Dermis lymphatic vessel endothelial cell (primary cell): ENCODE measurements around the gene NEUROD6. TPM values are rescaled to one million over a fixed set of nuclear protein-coding genes. Genes with fewer than 3 reads are reported as not detected.

Source experiments
- total RNA-seq: library from RNA; depleted of rRNA; stranded (reverse); fragments of >200 nt; gene quantifications from 2 replicates; pipeline ENCODE4 v1.2.1, GENCODE V29; 2014

NEUROD6 gene
- total RNA-seq, result not detected in 2 replicates

GRCh38 chr7:31340603-31341002, at the start of gene NEUROD6:
TSS of gene NEUROD6 (minus strand) at chr7:31340726. CDS start at chr7:31339268, 1,458 bp downstream.

Other genes starting within 250 kb of the NEUROD6 start
- not detected in 2 replicates for gene ITPRID1, start 173.4 kb upstream of the NEUROD6 start, total RNA-seq